ENCODE measurements around the gene KDM3B. TPM values are rescaled to one million over a fixed set of nuclear protein-coding genes. Genes with fewer than 3 reads are reported as not detected.

Gene KDM3B
- total RNA-seq, 4 donors from 2014 or later: 49.1 to 112 (median 65.1) TPM

GRCh38 chr5:138369706-138370105, 17.2 kb downstream of the KDM3B start:
- H3K9me3 ChIP-seq: no peaks in the 10 kb centered on the region
- no peak overlapping the region for H3K27ac ChIP-seq
- TF ChIP-seq, protein P1, sequence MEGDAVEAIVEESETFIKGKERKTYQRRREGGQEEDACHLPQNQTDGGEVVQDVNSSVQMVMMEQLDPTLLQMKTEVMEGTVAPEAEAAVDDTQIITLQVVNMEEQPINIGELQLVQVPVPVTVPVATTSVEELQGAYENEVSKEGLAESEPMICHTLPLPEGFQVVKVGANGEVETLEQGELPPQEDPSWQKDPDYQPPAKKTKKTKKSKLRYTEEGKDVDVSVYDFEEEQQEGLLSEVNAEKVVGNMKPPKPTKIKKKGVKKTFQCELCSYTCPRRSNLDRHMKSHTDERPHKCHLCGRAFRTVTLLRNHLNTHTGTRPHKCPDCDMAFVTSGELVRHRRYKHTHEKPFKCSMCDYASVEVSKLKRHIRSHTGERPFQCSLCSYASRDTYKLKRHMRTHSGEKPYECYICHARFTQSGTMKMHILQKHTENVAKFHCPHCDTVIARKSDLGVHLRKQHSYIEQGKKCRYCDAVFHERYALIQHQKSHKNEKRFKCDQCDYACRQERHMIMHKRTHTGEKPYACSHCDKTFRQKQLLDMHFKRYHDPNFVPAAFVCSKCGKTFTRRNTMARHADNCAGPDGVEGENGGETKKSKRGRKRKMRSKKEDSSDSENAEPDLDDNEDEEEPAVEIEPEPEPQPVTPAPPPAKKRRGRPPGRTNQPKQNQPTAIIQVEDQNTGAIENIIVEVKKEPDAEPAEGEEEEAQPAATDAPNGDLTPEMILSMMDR (IDR thresholded peaks at IDR 0.05): no peak
- TF ChIP-seq POLR2A (IDR thresholded peaks at IDR 0.05): no peak
- TF ChIP-seq POLR2AphosphoS5 (IDR thresholded peaks at IDR 0.05): no peak
- no peak for TF ChIP-seq EP300 (IDR thresholded peaks at IDR 0.05)
- 90% methylated on average over 2 of the region's 2 CpGs for WGBS
- H3K4me1 ChIP-seq: peaks cover 30% of the 10 kb centered on the region
- H3K36me3 ChIP-seq: peaks cover 20% of the 10 kb centered on the region
- no peak for DNase-seq (ENCODE audit: low spot score in 2 of 2)
- H3K4me3 ChIP-seq: no peak overlapping the region
- H3K27me3 ChIP-seq: no peaks in the 10 kb centered on the region

DNA sequence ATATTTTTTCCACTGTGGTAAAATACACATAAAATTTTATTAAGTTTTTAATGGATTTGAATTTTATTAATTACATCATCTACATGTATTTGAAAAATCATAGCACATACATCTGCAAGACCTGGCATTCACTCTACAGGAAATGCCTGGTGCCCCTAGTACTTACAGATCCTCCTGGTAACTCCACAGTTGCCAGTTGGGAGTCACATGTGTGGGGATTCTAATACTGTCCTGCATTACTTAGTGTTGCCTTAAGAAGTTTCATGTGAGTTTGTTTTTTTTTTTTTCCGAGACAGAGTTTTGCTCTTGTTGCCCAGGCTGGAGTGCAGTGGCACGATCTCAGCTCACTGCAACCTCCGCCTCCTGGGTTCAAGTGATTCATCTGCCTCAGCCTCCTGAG, 18.1 kb downstream of the KDM3B start:
- Histone ChIP-seq H3K4me3 (no peak overlapping the region), H3K27ac (no peak overlapping the region), H3K4me1 (peaks cover 30% of the 10 kb centered on the region)

DNA sequence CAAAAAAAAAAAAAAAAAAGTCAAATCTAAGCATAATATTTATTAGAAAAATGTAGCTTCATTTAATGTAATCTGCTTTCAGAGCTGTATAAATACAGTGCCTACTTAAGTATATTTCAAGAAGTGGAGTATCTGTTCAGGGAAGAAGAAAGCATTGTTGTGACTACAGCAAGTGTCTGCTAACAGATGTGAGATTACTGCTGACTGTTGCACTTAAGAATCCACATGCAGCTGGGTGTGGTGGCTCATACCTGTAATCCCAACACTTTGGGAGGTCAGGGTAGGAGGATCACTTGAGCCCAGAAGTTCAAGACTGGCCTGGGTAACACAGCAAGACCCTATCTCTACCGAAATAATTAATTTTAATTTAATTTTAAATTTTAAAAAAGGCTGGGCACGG, 19.0 kb downstream of the KDM3B start:
- 91% methylated on average over 2 of the region's 2 CpGs for WGBS
- H3K4me1 ChIP-seq: peaks cover 26% of the 10 kb centered on the region
- no peak overlapping the region for H3K27ac ChIP-seq
- no peak overlapping the region for H3K4me3 ChIP-seq
- H3K9me3 ChIP-seq: no peaks in the 10 kb centered on the region
- no peaks in the 10 kb centered on the region for H3K27me3 ChIP-seq
- peaks cover 38% of the 10 kb centered on the region for H3K36me3 ChIP-seq
- TF ChIP-seq EP300 (IDR thresholded peaks at IDR 0.05) (no peak), POLR2AphosphoS5 (IDR thresholded peaks at IDR 0.05) (no peak), POLR2A (IDR thresholded peaks at IDR 0.05) (no peak)
- TF ChIP-seq, protein P1 (IDR thresholded peaks at IDR 0.05): no peak
- DNase-seq (ENCODE audit: low spot score in 2 of 2): no peak

More for the DNA sequence above, 18.1 kb downstream of the KDM3B start:
- Histone ChIP-seq H3K27me3 (no peaks in the 10 kb centered on the region), H3K36me3 (peaks cover 28% of the 10 kb centered on the region), H3K9me3 (no peaks in the 10 kb centered on the region)
- TF ChIP-seq POLR2A (IDR thresholded peaks at IDR 0.05) (no peak), EP300 (IDR thresholded peaks at IDR 0.05) (no peak), POLR2AphosphoS5 (IDR thresholded peaks at IDR 0.05) (no peak)
- DNase-seq (ENCODE audit: low spot score in 2 of 2): no peak
- 58% methylated on average over 3 of the region's 3 CpGs for WGBS

DNA sequence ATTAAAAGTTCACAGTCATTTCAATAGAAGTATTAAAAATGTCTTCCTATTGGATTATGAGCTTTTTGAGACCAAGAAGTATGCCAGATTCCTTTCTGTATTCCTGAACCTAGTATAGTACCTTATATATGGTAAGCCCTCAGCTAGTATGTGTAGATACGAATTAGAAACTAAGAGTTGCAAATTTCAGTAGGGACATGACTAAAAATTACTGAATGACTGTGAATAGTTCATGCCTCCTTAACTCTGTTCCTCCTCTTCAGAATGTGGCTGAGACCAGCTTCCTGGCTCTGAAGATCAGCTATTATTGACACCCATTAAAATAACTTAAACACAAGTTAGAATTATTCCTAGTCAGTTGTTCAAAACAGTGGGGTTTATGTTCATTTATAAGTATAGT, 19.7 kb downstream of the KDM3B start:
- Histone ChIP-seq H3K27ac (no peak overlapping the region), H3K36me3 (peaks cover 45% of the 10 kb centered on the region), H3K27me3 (no peaks in the 10 kb centered on the region), H3K9me3 (no peaks in the 10 kb centered on the region), H3K4me1 (peaks cover 19% of the 10 kb centered on the region), H3K4me3 (no peak overlapping the region)
- no peak for TF ChIP-seq POLR2A (IDR thresholded peaks at IDR 0.05)
- TF ChIP-seq, protein P1 (IDR thresholded peaks at IDR 0.05): no peak
- no peak for TF ChIP-seq EP300 (IDR thresholded peaks at IDR 0.05)
- TF ChIP-seq POLR2AphosphoS5 (IDR thresholded peaks at IDR 0.05): no peak
- WGBS: 80% methylated on average over 1 of the region's 1 CpG
- DNase-seq (ENCODE audit: low spot score in 2 of 2): no peak

- Histone ChIP-seq H3K27me3 (no peaks in the 10 kb centered on the region), H3K36me3 (peaks cover 50% of the 10 kb centered on the region), H3K4me1 (peaks cover 19% of the 10 kb centered on the region), H3K9me3 (no peaks in the 10 kb centered on the region), H3K4me3 (no peak overlapping the region), H3K27ac (no peak overlapping the region)
- no peak for DNase-seq (ENCODE audit: low spot score in 2 of 2)
- 75% methylated on average over 5 of the region's 5 CpGs for WGBS
- TF ChIP-seq POLR2A (IDR thresholded peaks at IDR 0.05) (no peak), POLR2AphosphoS5 (IDR thresholded peaks at IDR 0.05) (no peak), EP300 (IDR thresholded peaks at IDR 0.05) (no peak)
- TF ChIP-seq, protein P1 (IDR thresholded peaks at IDR 0.05): no peak
Observed at GRCh38 chr5:138372653-138373052, 20.2 kb downstream of the KDM3B start.

DNA sequence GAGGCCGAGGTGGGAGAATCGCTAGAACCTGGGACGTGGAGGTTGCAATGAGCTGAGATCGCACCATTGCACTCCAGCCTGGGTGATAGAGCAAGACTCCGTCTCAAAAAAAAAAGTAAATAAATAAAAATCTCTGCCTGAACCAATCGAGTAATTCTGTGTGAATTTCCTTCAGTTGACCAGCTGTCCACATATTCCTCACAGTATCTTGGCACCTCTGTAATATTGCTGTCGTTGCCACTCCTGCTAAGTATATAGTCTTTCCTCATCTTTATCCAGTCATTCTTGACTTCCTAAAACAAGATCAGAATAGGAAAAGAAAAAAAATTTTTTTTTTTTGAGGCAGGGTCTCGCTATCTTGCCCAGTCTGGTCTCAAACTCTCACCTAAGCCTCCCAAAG, 29.9 kb downstream of the KDM3B start:
- no peaks in the 10 kb centered on the region for H3K27me3 ChIP-seq
- DNase-seq (ENCODE audit: low spot score in 2 of 2): no peak
- 95% methylated on average over 8 of the region's 8 CpGs for WGBS
- no peaks in the 10 kb centered on the region for H3K4me1 ChIP-seq
- no peak overlapping the region for H3K4me3 ChIP-seq
- peaks cover 90% of the 10 kb centered on the region for H3K36me3 ChIP-seq
- H3K9me3 ChIP-seq: no peaks in the 10 kb centered on the region
- H3K27ac ChIP-seq: no peak overlapping the region
- TF ChIP-seq, protein P1 (IDR thresholded peaks at IDR 0.05): no peak
- TF ChIP-seq EP300 (IDR thresholded peaks at IDR 0.05) (no peak), POLR2A (IDR thresholded peaks at IDR 0.05) (no peak), POLR2AphosphoS5 (IDR thresholded peaks at IDR 0.05) (no peak)

Data from suprapubic skin (tissue), 4 donors.